Panc1 (cell line): Measurements from ENCODE around the gene RUSF1. TPM values are rescaled to one million over a fixed set of nuclear protein-coding genes. Genes with fewer than 3 reads are reported as not detected.
A peak's percentile ranks its signal among the peaks of the same experiment; 100 is the strongest.

ENCODE experiments used
- ATAC-seq: fragments of 200-7000 bp; cut with Tn5 transposase; 2 replicates; pipeline ENCODE4 v1.9.1; 2020; ENCODE audit warnings: mild to moderate bottlenecking, moderate library complexity
- BruUV-seq: library from RNA; stranded (reverse); fragments of 400-500 nt; replicated peaks from 2 replicates; lab custom pipeline; 2021; lab: Mats Ljungman, UMichigan
- CTCF ChIA-PET: fragments of 300-600 bp; sonication (Branson Sonifier 250); formaldehyde crosslinking; loops from one replicate; lab custom pipeline; 2022; ENCODE audit warnings: antibody characterized with exemption; lab: Charles Lee
- POLR2A ChIA-PET: fragments of 300-600 bp; sonication (Branson Sonifier 250); formaldehyde crosslinking; loops from one replicate; lab custom pipeline; 2022; ENCODE audit warnings: antibody characterized with exemption; lab: Charles Lee
- DNase-seq: peaks from one replicate; pipeline ENCODE4 v3.0.0-alpha.2; 2010; ENCODE audit warnings: low read depth, low spot score
- H3K27ac ChIP-seq: 2 replicates; pipeline ENCODE4 v1.5.1; 2011; ENCODE audit warnings: mild to moderate bottlenecking, low read length, inconsistent platforms
- H3K27me3 ChIP-seq: fragments of 200-500 bp; sonication (Bioruptor generic); 2 replicates; pipeline ENCODE4 v1.6.0; 2014; ENCODE audit warnings: low read length, inconsistent platforms; ENCODE audit not compliant: control insufficient read depth, insufficient read depth
- H3K36me3 ChIP-seq: fragments of 200-500 bp; sonication (Bioruptor generic); 2 replicates; pipeline ENCODE4 v1.5.1; 2014; ENCODE audit warnings: inconsistent platforms, mild to moderate bottlenecking, low read length, moderate library complexity; ENCODE audit not compliant: control insufficient read depth, insufficient read depth
- H3K4me1 ChIP-seq: 2 replicates; pipeline ENCODE4 v1.5.1; 2011; ENCODE audit warnings: inconsistent platforms, mild to moderate bottlenecking, low read length, moderate library complexity; ENCODE audit not compliant: control insufficient read depth, insufficient read depth
- H3K4me3 ChIP-seq, 2 experiments: 2 replicates each; pipeline ENCODE4 v1.5.1; 2011 to 2012; ENCODE audit warnings: low read depth in 2 of 2, low read length in 2 of 2, mild to moderate bottlenecking in 2 of 2, inconsistent platforms in 1 of 2, moderate library complexity in 1 of 2
- H3K9me3 ChIP-seq: fragments of 200-500 bp; sonication (Bioruptor generic); 2 replicates; pipeline ENCODE4 v1.5.1; 2014; ENCODE audit warnings: low read depth, mild to moderate bottlenecking, inconsistent platforms, low read length, moderate library complexity; ENCODE audit not compliant: control insufficient read depth, insufficient read depth
- POLR2AphosphoS5 ChIP-seq: IDR thresholded peaks from 2 replicates; pipeline ENCODE4 v1.6.1; 2012; ENCODE audit warnings: mild to moderate bottlenecking, low read depth, low read length, moderate library complexity
- SIN3A ChIP-seq: IDR thresholded peaks from 2 replicates; pipeline ENCODE4 v1.6.1; 2012; ENCODE audit warnings: low read depth, mild to moderate bottlenecking, low read length, moderate library complexity, borderline replicate concordance; ENCODE audit not compliant: insufficient read depth
- TCF7L2 ChIP-seq: IDR thresholded peaks from 2 replicates; pipeline ENCODE4 v1.6.1; 2011; ENCODE audit warnings: mild to moderate bottlenecking, low read depth, low read length, inconsistent platforms
- in situ Hi-C: cut with HindIII; loops from 2 replicates; pipeline ENCODE4 v1.10.0; 2016; ENCODE audit warnings: low sequenced_read_pairs, low pct_unique_long_range_greater_than_20kb
- intact Hi-C: fragments of 100-400 bp; cut with micrococcal nuclease; formaldehyde crosslinking; loops from one replicate; pipeline ENCODE4 v1.10.0; 2022; ENCODE audit not compliant: unreplicated experiment
- total RNA-seq: library from RNA; stranded (reverse); gene quantifications from one replicate; pipeline ENCODE4 v1.2.1, GENCODE V29; 2021; ENCODE audit not compliant: unreplicated experiment
- TF ChIP-seq, protein P1 (sequence below), 2 experiments: IDR thresholded peaks; 2 replicates each; pipeline ENCODE4 v1.6.1; 2011 to 2012; ENCODE audit warnings: low read depth in 2 of 2, control low read depth in 1 of 2, low read length in 1 of 2, mild to moderate bottlenecking in 1 of 2, moderate library complexity in 1 of 2; ENCODE audit not compliant: insufficient read depth in 1 of 2
- TF ChIP-seq, protein P2 (sequence below): fragments of 450-650 bp; IDR thresholded peaks from 2 replicates; pipeline ENCODE4 v1.5.1; 2017; ENCODE audit warnings: mild to moderate bottlenecking

The RUSF1 gene
- total RNA-seq, 1 experiment from 2014 or later: 47.4 TPM

GRCh38 chr16:31530405-31530804, 22.2 kb upstream of the RUSF1 start:
- ATAC-seq: no peak
- Histone ChIP-seq H3K27me3 (peaks cover 6% of the 10 kb centered on the region; the same call in 1 of the 2 replicates), H3K4me3 (no peak overlapping the region), H3K36me3 (no peaks in the 10 kb centered on the region), H3K27ac (no peak overlapping the region), H3K9me3 (no peaks in the 10 kb centered on the region), H3K4me1 (0 out of 2 replicates have a peak, but pooled peaks cover 4% of the 10 kb centered on the region)
- no peak for DNase-seq
- TF ChIP-seq POLR2AphosphoS5 (no peak), SIN3A (no peak), TCF7L2 (no peak)
- TF ChIP-seq, protein P1, sequence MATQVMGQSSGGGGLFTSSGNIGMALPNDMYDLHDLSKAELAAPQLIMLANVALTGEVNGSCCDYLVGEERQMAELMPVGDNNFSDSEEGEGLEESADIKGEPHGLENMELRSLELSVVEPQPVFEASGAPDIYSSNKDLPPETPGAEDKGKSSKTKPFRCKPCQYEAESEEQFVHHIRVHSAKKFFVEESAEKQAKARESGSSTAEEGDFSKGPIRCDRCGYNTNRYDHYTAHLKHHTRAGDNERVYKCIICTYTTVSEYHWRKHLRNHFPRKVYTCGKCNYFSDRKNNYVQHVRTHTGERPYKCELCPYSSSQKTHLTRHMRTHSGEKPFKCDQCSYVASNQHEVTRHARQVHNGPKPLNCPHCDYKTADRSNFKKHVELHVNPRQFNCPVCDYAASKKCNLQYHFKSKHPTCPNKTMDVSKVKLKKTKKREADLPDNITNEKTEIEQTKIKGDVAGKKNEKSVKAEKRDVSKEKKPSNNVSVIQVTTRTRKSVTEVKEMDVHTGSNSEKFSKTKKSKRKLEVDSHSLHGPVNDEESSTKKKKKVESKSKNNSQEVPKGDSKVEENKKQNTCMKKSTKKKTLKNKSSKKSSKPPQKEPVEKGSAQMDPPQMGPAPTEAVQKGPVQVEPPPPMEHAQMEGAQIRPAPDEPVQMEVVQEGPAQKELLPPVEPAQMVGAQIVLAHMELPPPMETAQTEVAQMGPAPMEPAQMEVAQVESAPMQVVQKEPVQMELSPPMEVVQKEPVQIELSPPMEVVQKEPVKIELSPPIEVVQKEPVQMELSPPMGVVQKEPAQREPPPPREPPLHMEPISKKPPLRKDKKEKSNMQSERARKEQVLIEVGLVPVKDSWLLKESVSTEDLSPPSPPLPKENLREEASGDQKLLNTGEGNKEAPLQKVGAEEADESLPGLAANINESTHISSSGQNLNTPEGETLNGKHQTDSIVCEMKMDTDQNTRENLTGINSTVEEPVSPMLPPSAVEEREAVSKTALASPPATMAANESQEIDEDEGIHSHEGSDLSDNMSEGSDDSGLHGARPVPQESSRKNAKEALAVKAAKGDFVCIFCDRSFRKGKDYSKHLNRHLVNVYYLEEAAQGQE (IDR thresholded peaks at IDR 0.05; ENCODE audit: insufficient read depth in 1 of 2, low read depth in 2 of 2, low read length in 1 of 2): no peak
- TF ChIP-seq, protein P2, sequence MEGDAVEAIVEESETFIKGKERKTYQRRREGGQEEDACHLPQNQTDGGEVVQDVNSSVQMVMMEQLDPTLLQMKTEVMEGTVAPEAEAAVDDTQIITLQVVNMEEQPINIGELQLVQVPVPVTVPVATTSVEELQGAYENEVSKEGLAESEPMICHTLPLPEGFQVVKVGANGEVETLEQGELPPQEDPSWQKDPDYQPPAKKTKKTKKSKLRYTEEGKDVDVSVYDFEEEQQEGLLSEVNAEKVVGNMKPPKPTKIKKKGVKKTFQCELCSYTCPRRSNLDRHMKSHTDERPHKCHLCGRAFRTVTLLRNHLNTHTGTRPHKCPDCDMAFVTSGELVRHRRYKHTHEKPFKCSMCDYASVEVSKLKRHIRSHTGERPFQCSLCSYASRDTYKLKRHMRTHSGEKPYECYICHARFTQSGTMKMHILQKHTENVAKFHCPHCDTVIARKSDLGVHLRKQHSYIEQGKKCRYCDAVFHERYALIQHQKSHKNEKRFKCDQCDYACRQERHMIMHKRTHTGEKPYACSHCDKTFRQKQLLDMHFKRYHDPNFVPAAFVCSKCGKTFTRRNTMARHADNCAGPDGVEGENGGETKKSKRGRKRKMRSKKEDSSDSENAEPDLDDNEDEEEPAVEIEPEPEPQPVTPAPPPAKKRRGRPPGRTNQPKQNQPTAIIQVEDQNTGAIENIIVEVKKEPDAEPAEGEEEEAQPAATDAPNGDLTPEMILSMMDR: no peak
- POLR2A ChIA-PET: interaction anchor here (0.6 kb wide), 1 partner anchor 115 kb away, joined by 3 read pairs; no protein-coding TSS in a partner anchor
- no TSS peak for BruUV-seq
- in situ Hi-C loops: no loop called here
- intact Hi-C loops: no loop called here
- CTCF ChIA-PET: no interaction called here

- CTCF ChIA-PET: no interaction called here
- no TSS peak for BruUV-seq
- TF ChIP-seq, protein P1 (IDR thresholded peaks at IDR 0.05; ENCODE audit: insufficient read depth in 1 of 2, low read depth in 2 of 2, low read length in 1 of 2): no peak
- TF ChIP-seq POLR2AphosphoS5 (no peak), SIN3A (no peak)
- TF ChIP-seq, protein P2: no peak
- peak; percentile 61 for ATAC-seq
- no peak for DNase-seq
- intact Hi-C loops: loop anchor here (5.0 kb wide), 1 partner anchor 53 kb away; no protein-coding TSS in a partner anchor
- POLR2A ChIA-PET: interaction anchor here (0.6 kb wide), 1 partner anchor 115 kb away, joined by 3 read pairs; no protein-coding TSS in a partner anchor
- in situ Hi-C loops: no loop called here
- Histone ChIP-seq H3K9me3 (no peaks in the 10 kb centered on the region), H3K27ac (no peak overlapping the region), H3K36me3 (no peaks in the 10 kb centered on the region), H3K4me3 (peak overlapping the region; percentile 21 to 44), H3K4me1 (0 out of 2 replicates have a peak, but pooled peaks cover 4% of the 10 kb centered on the region), H3K27me3 (peaks cover 6% of the 10 kb centered on the region; the same call in 1 of the 2 replicates)
Measured at GRCh38 chr16:31529937-31530312, 21.7 kb upstream of the RUSF1 start.
